ENCODE measurements around the gene TLX3. TPM values are rescaled to one million over a fixed set of nuclear protein-coding genes. Genes with fewer than 3 reads are reported as not detected.

Gene TLX3
- total RNA-seq = not detected in 2 replicates

GRCh38 chr5:171308453-171309275 lies at the start of gene TLX3:
Gene TLX3 (plus strand): TSS chr5:171309248. CDS start chr5:171309366, 118 bp downstream.

Other genes starting within 250 kb of the TLX3 start
- 1,231 and 1,593 TPM in 2 replicates for gene NPM1, start 78.6 kb downstream of the TLX3 start, total RNA-seq
- under 0.01 and 0.07 TPM in 2 replicates for gene FGF18, start 110.4 kb downstream of the TLX3 start, total RNA-seq

All from nasal cavity respiratory epithelium epithelial cell of viscerocranial mucosa (primary cell).